COR-L47 (cell line): Measurements from ENCODE around the gene CACNA2D3.

Source experiments
- DNase-seq: peaks from one replicate; lab custom pipeline; 2025; lab: John Stamatoyannopoulos, UW

Gene CACNA2D3

GRCh38 chr3:54530944-54531343 is 408.6 kb downstream of the CACNA2D3 start:
- no peak for DNase-seq

DNA sequence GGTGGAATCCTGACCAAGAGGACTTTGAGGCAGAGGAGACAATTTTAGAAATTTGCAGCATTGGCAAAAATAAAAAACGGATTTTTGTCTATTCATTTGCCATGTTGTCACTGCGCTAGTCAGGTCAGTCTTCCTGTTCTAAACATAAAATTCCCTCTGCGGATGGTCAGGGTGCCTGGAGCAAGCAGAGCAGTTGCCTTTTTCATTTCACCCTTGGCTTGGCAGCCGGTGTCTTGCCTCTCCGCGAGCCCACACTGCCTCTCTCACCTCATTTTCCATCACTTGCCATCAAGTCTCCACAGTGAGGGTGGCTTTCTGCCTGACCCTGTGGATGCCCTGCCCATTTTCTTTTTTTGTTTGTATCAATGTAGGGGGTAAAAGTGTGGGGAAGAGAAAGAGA is 409.4 kb downstream of the CACNA2D3 start:
- no peak for DNase-seq

GRCh38 chr3:54533856-54534255 is 411.5 kb downstream of the CACNA2D3 start:
- DNase-seq: no peak

DNA sequence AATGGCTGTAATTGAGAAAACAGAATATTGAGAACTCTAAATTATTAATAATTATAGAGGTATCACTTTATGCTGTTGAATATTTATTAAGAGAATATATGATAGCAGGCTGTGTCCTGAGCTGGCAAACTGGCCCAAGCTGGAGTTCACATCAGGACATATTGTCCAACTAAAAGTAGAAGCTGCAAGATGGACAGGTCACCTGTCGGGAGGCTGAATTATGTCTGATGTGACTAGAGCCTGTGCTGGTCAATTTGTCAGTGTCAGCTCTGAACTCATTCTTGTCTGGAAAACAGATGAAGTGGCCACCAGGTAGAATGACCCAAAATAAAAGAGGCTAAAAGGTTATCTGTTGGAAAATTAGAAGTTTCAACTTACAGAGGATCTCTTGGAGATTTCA is 413.3 kb downstream of the CACNA2D3 start:
- no peak for DNase-seq

DNA sequence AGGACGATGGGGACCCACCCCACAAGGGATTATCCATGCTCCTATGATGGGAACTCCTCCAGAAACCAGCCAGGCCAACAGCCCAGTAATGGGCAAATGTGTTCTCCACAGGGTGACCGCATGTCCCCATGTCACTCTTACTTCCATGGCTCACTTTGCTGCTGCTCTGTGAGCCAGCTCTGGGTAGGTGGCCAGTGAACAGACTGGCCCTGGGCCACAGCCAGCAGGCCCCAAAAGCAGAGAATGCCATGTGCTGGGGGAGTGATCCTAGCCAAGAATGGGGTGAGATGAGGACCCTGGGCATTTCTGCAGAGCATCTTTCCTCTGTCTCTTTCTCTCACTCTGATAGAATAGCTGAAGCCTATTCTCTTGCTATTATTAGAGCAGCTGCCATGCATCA is 414.1 kb downstream of the CACNA2D3 start:
- DNase-seq: no peak

DNA sequence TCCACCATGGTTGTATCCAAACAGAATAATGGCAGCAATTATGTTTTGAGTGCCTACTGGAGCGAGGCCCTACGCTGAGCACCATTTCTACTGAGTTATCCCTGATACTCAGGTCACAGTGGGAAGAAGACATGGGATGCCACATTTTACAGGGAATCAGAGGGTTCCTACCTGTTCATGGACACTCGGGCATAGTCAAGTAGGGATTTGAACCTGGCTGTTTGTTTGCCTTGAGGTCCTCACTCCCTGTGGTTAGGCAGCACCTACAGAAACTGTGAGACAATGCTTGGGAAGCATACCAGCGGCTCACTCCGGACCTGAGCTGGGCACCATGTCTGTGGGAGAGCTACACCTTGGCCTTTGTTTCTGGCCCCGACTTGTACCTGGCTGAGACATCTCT is 415.2 kb downstream of the CACNA2D3 start:
- DNase-seq: no peak

GRCh38 chr3:54538346-54538745 is 416.0 kb downstream of the CACNA2D3 start:
- no peak for DNase-seq

DNA sequence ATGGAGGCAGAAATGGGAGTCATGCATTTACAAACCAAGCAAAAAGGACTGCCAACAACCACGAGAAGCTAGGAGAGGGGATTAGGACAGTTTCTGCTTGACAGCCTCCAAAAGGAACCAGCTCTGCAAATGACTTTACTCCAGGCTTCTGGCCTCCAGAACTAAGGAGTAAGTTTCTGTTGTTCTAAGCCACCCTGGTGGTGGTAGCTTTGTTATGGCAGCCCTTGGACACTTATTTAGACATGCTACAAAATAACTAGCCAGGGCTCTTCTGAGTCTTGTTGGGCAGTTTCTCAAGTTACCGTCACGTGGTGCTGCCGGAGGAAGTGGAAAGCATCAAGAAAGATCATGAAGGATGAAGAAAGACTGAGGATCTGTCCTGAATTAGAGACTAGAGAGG is 419.0 kb downstream of the CACNA2D3 start:
- no peak for DNase-seq

DNA sequence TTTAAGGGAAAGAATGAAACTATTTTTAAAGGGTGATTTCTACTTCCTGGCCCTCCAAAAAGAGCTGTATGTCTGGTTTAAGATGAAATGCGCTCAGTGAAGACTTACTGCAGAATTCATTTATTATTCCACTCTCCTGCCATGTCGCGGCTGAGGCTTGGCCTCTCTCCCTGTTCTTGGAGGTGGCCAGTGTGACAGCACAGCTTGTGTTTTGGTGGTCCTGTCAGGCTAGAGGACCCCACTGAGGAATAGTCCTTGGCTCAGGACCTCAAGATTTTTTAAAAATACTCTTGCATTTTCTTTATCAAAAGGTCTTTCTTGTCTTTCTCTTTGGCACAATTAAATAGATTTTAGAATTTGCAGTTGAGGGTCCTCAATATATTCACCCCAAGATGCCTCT is 421.1 kb downstream of the CACNA2D3 start:
- no peak for DNase-seq

GRCh38 chr3:54547051-54547450 is 424.7 kb downstream of the CACNA2D3 start:
- no peak for DNase-seq

GRCh38 chr3:54547846-54548245 is 425.5 kb downstream of the CACNA2D3 start:
- no peak for DNase-seq

DNA sequence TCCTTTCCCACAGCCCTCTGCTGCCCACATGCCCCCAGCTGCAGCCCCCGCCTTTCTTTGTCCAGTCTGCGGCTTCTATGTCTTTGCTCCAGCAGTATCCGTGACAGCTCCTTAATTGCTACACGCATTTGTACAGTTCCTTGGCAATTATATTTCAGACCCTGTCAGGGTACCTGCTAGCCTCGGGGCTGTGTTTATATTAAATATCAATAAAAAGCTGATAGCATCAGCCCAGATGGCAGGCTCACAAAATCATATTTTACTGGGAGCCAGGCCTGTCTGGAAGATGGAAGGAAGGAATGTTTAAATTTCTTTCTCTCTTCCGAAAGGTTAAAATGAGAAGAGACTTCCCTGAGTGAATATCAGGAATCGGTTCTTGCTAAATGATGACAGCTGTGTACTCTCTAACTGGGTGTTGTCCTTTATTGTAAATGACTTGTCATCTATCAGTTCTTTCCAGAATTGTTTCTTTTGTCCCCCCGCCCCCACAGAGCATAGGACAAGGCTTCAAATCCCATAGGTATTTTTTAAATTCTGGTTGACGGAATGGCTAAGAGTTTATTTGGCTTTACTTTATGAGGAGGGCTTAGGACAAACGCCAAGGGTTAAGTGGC is 427.4 kb downstream of the CACNA2D3 start:
- DNase-seq: no peak

DNA sequence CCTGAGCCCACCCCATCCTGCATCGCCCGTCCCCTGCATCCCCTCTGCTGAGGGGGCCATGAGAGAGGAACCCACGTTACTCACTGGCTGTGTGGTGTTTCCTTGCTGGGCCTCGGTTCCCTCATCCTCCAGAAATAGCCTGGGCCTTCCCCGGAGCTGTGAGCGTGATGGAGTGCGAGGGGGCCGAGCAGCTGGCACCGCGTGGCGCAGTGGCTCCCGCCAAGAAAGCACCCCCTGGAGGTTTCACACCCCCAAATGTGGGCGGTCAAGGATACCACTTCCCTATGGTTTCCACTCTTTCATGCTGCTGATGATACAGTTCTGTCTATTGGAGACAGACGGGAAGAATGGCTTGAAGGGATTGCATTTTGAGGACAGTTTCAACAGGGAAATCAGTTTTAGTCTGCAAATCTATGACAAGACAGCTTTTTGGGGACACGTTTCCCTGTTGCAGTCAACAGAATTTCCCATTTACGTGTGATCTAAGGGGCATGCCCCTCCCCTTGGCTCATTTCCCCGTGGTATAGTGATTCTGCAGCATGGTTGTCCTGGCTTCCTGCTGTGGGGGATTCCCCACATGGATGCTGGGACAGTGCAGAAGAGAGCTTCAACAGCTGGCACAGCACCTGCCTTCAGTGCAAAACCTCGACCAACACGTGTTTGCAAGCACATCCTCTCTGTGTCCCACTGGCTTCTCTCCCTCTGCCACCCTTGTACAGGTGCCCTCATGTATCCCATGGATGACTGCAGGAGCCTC is 428.0 kb downstream of the CACNA2D3 start:
- DNase-seq: no peak

- no peak for DNase-seq
Measured at GRCh38 chr3:54556630-54557029, 434.3 kb downstream of the CACNA2D3 start.

DNA sequence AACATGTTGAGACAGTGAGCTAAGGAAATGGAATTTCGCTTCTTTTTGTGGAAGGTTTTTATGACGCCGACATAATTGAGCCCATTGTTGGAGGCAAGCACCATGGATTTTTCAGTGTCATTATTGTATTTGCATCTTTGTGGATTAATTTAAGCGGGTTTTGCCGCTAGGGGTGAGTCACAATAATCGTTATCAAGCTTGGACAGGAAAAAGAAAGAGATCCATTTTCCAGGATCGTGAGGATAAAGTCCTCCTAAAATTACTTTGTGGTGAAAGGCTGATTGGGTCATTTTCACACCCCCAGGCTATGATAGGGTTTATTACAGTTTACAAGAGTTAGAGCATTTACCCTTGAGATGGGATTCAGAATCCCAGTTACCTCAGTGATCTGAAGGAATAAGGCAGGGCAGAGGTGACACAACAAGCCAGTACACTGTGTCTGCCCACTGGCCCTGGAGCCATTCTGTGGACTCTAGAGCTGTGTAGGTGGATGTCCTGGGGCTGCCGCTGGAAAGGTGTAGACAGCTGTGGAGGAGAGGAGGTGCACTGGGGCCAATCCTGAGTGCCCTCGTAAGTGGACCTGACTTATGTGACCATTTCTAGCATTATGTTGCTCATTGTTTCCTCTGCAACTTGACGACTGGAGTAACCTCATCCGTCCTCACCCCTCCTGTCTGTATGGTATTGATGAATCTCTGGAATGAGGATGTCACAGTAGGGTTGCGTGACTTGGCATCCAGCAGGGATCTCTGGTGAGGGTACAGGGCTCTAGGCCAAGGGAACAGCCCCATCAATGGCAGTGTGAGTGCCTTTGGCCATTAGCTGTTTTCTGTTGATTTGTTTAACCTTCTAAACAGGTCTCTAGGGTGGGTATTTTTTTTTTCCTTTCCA is 435.4 kb downstream of the CACNA2D3 start:
- no peak for DNase-seq

DNA sequence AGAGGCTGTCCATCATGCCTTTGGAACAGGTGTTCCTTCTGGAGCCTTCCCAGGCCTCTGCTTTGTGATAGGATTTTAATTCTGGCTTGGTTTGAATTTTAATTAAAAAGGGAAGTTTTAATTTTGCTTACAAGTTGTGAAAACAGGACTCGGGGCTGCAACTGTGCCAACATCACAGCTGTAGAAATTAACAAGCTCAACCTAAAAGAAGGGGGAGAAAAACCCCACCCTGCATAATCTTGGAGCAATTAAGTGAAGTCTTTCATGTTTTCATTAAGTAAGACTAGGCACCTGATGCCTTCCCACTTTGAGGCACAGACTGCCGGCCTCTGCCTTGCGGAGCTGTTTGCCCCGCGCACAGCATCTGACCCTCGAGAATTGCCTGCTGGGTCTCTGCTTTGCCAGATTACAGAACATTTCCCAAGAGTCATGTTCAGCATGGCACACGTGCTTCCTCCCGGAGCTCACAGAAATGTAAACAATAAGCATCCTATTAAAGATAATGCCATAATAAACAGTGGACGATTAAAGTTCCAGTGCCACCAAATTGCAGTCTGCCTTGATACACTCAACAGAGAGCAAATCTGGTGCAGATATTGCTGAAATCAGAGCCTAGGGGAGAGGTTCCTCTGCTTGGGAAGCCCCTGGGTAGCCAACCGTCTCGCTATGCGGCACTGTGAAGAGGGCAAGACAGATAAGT is 441.3 kb downstream of the CACNA2D3 start:
- DNase-seq: peak; percentile 4

DNA sequence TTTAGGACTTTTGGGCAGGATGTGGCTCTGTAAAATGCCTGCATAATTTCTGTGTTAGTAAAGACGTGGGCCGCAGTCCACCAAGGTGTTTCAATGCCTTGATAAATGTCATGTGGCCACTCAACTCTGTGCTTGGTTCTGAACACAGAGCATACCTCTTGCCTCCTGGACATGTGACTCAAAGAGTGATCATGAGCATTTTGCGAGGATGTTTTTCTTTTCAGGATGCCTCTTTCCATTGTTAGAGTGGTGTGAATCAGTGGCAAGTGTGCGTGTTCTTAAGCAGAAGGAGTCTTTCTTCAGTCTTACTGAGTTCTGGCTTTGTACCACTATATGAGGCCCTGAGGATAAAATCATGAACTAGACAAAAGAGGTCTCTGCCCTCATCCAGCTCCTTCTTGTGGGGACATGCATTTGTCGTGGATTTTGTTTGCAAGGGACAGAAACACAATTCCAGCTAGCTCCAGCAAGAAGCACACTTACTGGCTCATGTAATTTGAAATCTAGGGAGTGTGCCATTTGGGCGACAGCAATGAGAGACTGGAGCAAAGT is 442.1 kb downstream of the CACNA2D3 start:
- no peak for DNase-seq

DNA sequence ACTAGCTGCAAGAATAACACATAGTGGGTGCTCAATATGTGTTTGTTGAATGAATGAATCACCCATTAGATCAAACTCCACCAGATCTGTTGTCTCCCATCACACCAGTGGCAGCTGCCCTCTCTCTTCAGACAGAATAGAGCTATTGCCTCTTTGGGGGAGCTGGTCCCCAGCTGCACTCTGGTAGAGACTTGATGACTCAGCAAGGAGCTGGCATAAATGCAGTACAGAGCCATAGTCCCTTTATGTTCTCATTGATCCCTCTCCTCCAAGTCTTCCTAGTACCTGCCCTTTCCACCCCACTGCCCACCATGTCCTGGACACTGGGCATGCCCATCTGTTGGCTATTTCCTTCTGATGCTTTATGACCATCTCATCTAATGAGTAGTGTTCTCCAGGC is 443.6 kb downstream of the CACNA2D3 start:
- DNase-seq: no peak

GRCh38 chr3:54567949-54568348 is 445.6 kb downstream of the CACNA2D3 start:
- no peak for DNase-seq

GRCh38 chr3:54570008-54570407 is 447.7 kb downstream of the CACNA2D3 start:
- DNase-seq: no peak

DNA sequence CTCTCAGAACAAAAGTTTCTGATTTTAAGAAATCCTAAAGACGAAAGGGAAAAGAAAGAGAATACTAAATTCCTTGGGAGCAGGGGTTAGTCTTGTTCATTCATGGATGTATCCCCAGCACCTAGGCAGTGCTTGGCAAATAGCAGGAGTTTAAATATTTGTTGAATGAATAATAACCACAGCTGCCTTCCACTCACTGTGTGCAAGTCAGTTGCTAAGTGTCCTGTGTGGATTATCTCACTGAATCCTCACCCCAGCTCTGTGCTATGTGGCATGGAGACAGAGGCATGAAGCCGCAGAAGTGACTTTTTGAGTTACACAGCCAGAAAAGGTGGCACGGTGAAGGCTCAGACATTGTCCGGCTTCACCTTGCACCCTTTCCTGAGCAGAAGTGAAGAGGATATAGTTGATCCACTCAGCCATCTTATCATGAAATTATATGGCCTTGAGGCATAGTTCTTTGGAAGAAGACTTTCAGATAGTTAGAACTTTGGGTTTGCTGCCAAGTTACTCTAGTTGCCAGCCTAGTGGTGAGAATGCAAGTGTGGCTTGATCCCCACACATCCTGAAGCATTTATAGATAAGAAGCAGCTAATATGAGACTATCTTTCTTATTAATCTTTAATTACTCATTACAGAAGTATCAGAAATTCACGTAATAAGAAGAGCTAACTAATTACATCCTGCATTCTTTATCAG is 450.0 kb downstream of the CACNA2D3 start:
- no peak for DNase-seq
